ENCODE results near the gene GARRE1.
"Not testable (repeated sequence)": the region's sequence is repeated elsewhere in the genome, so short reads cannot be mapped to it uniquely, and the experiment has no call there.

GRCh38 chr19:34205324-34205723 lies 49.0 kb upstream of the GARRE1 start:
- TF ChIP-seq CTCF, EP300, POLR2AphosphoS5 (IDR thresholded peaks at IDR 0.05): not testable (repeated sequence)

All from stomach (tissue), 4 donors.